ENCODE measurements around the gene DPF3. TPM values are rescaled to one million over a fixed set of nuclear protein-coding genes. Genes with fewer than 3 reads are reported as not detected.

Gene DPF3
- total and polyA plus RNA-seq, 2 of the 13 experiments (the other 11 are each of a cell fraction or from before 2014, with no cell fraction given), result 0.09 to 0.60 TPM

GRCh38 chr14:72780751-72781150, 113.2 kb downstream of the DPF3 start:
- H3K36me3 ChIP-seq (replicated peaks in 1 of 2; ENCODE audit: control insufficient read depth in 1 of 2, insufficient read depth in 2 of 2, low read length in 2 of 2), result no peaks in the 10 kb centered on the region
- BruUV-seq (replicated peaks), result no TSS peak
- DNase-seq (ENCODE audit: low spot score) (no peak), FAIRE-seq (no peak), ATAC-seq (no peak)
- peaks cover 6% of the 10 kb centered on the region; the same call in 1 of the 2 replicates for H3K9me3 ChIP-seq (ENCODE audit: low read length)
- ChIA-PET CTCF (ENCODE audit: low intra/inter-chr PET ratio, low total read pairs) (no interaction called here), POLR2A (no interaction called here)
- H3K79me2 ChIP-seq (ENCODE audit: insufficient read depth, low read length), result no peaks in the 10 kb centered on the region
- WGBS (ENCODE audit: low lambda C conversion rate), result 25% methylated on average over 1 of the region's 2 CpGs
- no peak overlapping the region for H3K4me2 ChIP-seq (ENCODE audit: low read depth, low read length)
- TF ChIP-seq ARID2 (CRISPR knock-in tag; IDR thresholded peaks at IDR 0.05; ENCODE audit: borderline replicate concordance), result no peak
- no peak for TF ChIP-seq ZNF616 (CRISPR knock-in tag; IDR thresholded peaks at IDR 0.05; ENCODE audit: low read depth)
- TF ChIP-seq ETS1 (CRISPR knock-in tag; IDR thresholded peaks at IDR 0.05), result no peak
- TF ChIP-seq NFRKB (IDR thresholded peaks at IDR 0.05), result no peak
- TF ChIP-seq IRF2 (CRISPR knock-in tag; IDR thresholded peaks at IDR 0.05), result no peak
- TF ChIP-seq ZNF780A (CRISPR knock-in tag; IDR thresholded peaks at IDR 0.05), result no peak
- no peak for TF ChIP-seq NFKBIZ (CRISPR knock-in tag; IDR thresholded peaks at IDR 0.05)
- TF ChIP-seq SNRNP70 (IDR thresholded peaks at IDR 0.05; ENCODE audit: low read depth, low read length), result no peak
- TF ChIP-seq ZNF468 (CRISPR knock-in tag; IDR thresholded peaks at IDR 0.05), result no peak
- TF ChIP-seq, protein P1, sequence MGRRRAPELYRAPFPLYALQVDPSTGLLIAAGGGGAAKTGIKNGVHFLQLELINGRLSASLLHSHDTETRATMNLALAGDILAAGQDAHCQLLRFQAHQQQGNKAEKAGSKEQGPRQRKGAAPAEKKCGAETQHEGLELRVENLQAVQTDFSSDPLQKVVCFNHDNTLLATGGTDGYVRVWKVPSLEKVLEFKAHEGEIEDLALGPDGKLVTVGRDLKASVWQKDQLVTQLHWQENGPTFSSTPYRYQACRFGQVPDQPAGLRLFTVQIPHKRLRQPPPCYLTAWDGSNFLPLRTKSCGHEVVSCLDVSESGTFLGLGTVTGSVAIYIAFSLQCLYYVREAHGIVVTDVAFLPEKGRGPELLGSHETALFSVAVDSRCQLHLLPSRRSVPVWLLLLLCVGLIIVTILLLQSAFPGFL (CRISPR knock-in tag; IDR thresholded peaks at IDR 0.05), result no peak
- no peak for TF ChIP-seq ERF (CRISPR knock-in tag; IDR thresholded peaks at IDR 0.05)
- TF ChIP-seq, protein P2, sequence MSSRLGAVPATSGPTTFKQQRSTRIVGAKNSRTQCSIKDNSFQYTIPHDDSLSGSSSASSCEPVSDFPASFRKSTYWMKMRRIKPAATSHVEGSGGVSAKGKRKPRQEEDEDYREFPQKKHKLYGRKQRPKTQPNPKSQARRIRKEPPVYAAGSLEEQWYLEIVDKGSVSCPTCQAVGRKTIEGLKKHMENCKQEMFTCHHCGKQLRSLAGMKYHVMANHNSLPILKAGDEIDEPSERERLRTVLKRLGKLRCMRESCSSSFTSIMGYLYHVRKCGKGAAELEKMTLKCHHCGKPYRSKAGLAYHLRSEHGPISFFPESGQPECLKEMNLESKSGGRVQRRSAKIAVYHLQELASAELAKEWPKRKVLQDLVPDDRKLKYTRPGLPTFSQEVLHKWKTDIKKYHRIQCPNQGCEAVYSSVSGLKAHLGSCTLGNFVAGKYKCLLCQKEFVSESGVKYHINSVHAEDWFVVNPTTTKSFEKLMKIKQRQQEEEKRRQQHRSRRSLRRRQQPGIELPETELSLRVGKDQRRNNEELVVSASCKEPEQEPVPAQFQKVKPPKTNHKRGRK (CRISPR knock-in tag; IDR thresholded peaks at IDR 0.05), result no peak
- TF ChIP-seq MIER2 (CRISPR knock-in tag; IDR thresholded peaks at IDR 0.05), result no peak
- no peak for TF ChIP-seq HCFC1 (IDR thresholded peaks at IDR 0.05; ENCODE audit: low read depth, low read length)
- TF ChIP-seq ZNF281 (CRISPR knock-in tag; IDR thresholded peaks at IDR 0.05; ENCODE audit: borderline replicate concordance), result no peak
- TF ChIP-seq DNMT1 (CRISPR knock-in tag; IDR thresholded peaks at IDR 0.05), result no peak
- TF ChIP-seq, protein P3, sequence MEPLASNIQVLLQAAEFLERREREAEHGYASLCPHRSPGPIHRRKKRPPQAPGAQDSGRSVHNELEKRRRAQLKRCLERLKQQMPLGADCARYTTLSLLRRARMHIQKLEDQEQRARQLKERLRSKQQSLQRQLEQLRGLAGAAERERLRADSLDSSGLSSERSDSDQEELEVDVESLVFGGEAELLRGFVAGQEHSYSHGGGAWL (CRISPR knock-in tag; IDR thresholded peaks at IDR 0.05), result no peak
- no peak for TF ChIP-seq ZBTB38 (CRISPR knock-in tag; IDR thresholded peaks at IDR 0.05)
- TF ChIP-seq ZNF234 (CRISPR knock-in tag; conservative IDR thresholded peaks at IDR 0.05), result no peak
- no peak for TF ChIP-seq JUND (CRISPR knock-in tag; IDR thresholded peaks at IDR 0.05)
- no peaks in the 10 kb centered on the region for H3K27me3 ChIP-seq (ENCODE audit: control insufficient read depth in 1 of 2, insufficient read depth in 2 of 2, low read length in 2 of 2)
- no peak overlapping the region for H3K9ac ChIP-seq (ENCODE audit: insufficient read depth, low read depth, low read length)
- H2AFZ ChIP-seq (ENCODE audit: low read length), result no peak overlapping the region
- no peaks in the 10 kb centered on the region for H4K20me1 ChIP-seq (ENCODE audit: insufficient read depth, low read length)
- H3K4me3 ChIP-seq (replicated peaks in 1 of 3; ENCODE audit: insufficient read depth in 1 of 3, low read depth in 2 of 3, low read length in 3 of 3), result no peak overlapping the region
- intact Hi-C loops (cut with micrococcal nuclease; ENCODE audit: unreplicated experiment), result no loop called here
- H3K27ac ChIP-seq (ENCODE audit: extremely low read length, insufficient read depth, low read length), result no peak overlapping the region
- H3K4me1 ChIP-seq (ENCODE audit: insufficient read depth, low read length), result peaks cover 80% of the 10 kb centered on the region
- in situ Hi-C loops (cut with HindIII; ENCODE audit: extremely low pct_ligation_motif_present, low pct_unique_long_range_greater_than_20kb), result no loop called here
